GM21528 (cell line): Measurements from ENCODE around the gene CORO6.
A peak's percentile ranks its signal among the peaks of the same experiment; 100 is the strongest.

Experiments
- ATAC-seq: cut with Tn5 transposase; IDR thresholded peaks from one replicate; pipeline ENCODE4 v1.9.1; 2021; ENCODE audit warnings: mild to moderate bottlenecking, moderate library complexity; ENCODE audit not compliant: unreplicated experiment, low FRiP score

Gene CORO6

GRCh38 chr17:29640413-29640812 is 17.7 kb upstream of the CORO6 start:
- ATAC-seq = no peak

GRCh38 chr17:29633886-29634285 is 11.2 kb upstream of the CORO6 start:
- no peak for ATAC-seq

DNA sequence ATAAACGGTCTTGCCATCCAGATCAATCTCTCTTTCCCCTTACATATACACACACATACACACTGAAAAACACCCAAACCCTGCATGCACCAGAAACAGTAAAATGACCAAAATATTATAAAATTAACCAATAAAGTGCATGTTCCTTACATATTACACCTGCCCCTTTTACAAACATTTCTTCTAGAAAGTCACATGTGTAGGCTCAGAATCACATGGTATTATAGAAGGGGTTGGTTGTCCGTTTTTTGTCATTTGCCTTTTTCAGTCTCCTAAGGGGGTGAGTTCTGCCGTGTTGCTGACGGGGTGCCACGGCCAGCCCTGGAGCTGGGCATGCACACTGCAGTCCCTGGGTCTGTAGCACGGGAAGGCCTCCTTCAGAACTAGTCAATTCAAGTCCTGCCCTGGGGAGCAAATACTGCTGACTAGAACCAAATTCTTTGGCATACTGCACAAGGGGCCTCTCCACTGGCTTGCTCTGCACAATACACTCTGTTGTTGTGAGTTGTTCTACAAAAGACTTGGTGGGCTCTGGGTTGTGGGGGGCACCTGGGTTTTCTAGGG is 8.0 kb upstream of the CORO6 start:
- ATAC-seq = no peak

DNA sequence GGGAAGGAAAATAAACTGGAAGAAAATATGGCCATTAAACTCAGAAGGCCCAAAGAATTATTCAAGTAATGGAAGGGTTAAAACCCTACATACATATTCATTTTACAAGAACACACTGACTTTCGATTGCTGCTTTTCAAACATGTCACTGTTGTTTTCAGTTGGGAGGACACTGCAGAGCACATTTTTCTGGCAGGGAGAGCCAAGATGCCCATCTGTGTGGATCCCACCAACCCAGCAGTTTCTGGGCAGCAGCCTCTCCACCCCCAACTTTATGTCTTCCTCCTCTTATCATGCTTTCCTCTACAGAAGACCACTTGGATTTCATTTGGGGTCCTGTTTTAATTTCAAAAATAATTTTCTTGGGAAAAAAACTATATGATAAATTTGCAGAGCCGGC is 7.1 kb upstream of the CORO6 start:
- no peak for ATAC-seq

DNA sequence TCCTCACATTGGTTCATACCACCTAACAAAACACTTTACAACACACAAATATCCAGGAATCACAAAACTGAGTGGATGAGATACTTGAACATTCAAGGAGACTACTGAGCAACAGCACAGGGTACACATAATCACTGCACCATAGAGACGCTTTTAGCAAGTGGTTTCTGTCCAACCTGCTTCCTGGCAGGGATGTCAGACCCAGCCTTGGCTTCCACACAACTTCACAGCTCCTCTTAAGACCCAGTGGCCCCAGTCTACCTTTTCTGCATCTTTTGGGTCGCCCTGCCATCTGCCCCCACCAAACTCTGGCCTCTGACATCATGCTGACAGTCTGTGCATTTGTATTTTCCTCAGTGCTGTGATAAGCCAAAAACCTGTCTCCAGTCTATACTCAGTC is 5.9 kb upstream of the CORO6 start:
- no peak for ATAC-seq

- ATAC-seq = no peak
These were observed 5.2 kb upstream of the CORO6 start for GRCh38 chr17:29627951-29628350.

GRCh38 chr17:29625037-29625750 is 2.5 kb upstream of the CORO6 start:
- ATAC-seq = no peak

DNA sequence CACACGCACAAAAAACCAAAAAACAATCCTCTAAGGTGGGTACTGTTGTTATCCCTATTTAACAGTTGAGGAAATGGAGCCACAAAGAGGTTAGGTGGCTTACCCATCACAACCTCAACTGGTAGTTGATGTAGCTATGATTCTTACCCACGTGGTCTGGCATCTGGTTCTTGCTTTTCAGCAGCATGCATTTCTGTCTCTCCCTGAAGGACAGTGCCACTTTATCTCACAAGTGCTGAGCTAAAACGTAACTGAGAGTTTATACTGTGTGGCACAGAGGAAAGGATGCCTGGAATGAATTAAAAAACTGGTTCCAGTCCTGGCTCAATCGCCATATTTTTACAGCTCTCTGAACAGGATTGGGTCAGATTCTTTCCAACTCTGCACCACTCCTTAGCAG is 1.9 kb upstream of the CORO6 start:
- no peak for ATAC-seq

GRCh38 chr17:29623283-29623647 is 553 bp upstream of the CORO6 start:
- ATAC-seq = no peak

DNA sequence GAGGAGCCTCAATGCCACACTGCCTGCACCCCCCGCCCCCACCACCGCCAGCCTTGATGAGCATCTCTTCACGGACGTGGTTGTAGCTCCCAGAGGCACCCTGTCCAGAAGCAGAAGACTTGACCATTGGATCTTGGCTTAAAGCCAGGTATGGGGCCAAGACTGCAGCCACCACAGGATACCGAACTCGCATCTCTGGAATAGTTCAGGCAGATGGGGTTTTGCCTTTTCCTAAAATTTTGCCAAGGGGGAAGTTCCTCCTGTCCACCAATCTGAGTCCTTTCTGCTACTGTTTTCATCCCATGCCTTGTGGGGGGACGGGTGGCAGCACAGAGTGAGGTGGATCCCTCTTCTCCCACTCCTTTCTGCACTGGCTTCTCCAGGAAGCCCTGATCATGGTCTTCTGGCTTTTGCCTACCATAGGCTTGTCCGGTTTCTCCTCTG is 939 bp downstream of the CORO6 start:
- no peak for ATAC-seq

GRCh38 chr17:29620779-29621500 is 1.8 kb downstream of the CORO6 start:
- no peak for ATAC-seq

DNA sequence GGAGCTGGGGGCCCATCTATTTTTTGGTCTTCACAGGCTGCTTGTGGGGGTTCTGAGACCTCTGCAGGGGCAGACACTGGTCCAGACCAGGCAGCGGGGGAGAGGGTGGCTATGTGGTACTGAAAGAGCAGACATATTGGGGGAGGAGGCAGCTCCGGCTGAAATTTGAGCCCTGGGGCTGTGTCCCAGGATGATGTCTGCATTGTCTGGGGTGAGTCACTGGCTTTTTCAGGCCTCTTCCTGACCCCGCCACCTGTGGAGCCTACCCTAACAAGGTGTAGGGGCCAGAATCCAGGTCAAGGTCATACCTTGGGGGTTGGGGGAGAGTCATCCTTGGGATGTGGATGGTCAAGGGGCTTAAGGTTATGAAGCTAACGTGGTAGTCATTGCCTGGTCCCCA is 2.4 kb downstream of the CORO6 start:
- ATAC-seq = no peak

DNA sequence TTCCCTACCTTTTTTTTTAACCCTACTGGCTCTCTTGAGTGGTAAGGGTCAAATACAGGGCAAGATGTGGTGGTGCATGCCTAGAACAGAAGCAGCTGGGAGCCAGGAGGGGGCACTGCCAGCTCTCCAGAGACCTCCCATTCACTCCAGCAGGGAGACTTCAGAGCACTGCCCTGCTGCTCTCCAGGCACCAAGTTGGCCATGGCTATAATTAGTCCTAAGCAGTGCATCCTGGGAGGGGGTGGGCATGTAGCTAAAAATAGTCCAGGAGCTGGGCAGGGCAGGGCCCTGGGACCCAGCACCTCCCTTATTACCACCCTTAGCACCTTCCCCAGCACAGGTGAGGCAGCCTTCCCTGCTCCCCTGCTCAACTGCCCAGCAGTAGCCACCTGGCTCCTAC is 3.5 kb downstream of the CORO6 start:
- no peak for ATAC-seq

DNA sequence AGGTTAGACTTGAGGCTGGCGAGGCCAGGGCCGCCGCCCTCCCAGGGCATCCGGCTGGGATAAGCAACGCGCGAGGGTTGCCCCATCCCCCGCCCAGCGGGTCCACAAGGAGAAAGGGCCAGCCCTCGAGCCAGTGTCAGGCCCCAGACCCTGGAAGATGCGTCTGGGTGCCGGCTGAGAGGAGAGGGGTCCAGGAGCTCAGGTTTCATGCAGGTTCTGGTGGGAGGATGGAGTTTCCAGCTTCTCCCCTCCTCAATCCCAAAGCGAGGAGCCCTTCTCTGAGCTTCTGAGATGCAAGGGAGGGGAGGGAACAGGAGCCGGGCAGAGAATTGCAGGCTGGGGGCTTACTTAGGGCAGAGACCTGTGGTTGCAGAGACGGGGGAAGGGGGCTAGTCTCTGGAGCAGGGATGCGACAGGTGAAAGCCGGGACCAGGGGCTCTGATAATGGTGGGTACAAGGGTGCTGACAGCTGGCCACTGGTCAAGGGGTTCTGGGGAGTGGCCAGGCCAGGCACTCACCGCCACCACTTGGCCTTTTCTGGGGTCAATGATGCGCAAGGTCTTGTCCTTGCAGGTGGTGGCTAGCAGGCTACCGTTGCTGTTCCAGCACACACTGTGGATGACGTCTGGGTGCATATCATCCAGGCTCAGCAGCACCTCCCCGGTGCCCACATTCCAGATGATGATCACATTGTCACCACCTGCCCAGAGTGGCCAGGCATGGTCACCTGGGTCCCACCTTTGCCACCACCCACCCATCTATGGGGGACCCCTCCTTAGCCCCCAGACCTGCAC is 4.2 kb downstream of the CORO6 start:
- no peak for ATAC-seq

- no peak for ATAC-seq
These were observed 5.0 kb downstream of the CORO6 start for GRCh38 chr17:29617481-29618271.

DNA sequence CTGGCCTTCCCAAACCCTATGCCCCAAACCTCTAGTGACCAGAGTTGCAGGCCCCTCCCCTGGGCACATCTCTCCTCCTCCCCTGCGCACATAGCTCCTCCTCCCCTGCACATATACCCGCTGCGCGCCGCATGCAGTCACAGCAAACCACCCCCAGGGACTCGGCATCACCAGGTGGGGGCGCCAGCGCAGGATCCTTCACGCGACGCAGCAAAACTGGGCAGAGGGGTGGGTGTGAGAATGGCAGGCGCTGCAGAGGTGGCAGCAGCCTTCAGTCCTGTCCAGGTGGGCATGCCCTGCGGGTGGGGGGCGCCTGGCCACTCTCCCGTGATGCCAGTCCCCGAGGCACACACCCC is 5.6 kb downstream of the CORO6 start:
- no peak for ATAC-seq

- no peak for ATAC-seq
These were observed 6.2 kb downstream of the CORO6 start for GRCh38 chr17:29616300-29617048.

DNA sequence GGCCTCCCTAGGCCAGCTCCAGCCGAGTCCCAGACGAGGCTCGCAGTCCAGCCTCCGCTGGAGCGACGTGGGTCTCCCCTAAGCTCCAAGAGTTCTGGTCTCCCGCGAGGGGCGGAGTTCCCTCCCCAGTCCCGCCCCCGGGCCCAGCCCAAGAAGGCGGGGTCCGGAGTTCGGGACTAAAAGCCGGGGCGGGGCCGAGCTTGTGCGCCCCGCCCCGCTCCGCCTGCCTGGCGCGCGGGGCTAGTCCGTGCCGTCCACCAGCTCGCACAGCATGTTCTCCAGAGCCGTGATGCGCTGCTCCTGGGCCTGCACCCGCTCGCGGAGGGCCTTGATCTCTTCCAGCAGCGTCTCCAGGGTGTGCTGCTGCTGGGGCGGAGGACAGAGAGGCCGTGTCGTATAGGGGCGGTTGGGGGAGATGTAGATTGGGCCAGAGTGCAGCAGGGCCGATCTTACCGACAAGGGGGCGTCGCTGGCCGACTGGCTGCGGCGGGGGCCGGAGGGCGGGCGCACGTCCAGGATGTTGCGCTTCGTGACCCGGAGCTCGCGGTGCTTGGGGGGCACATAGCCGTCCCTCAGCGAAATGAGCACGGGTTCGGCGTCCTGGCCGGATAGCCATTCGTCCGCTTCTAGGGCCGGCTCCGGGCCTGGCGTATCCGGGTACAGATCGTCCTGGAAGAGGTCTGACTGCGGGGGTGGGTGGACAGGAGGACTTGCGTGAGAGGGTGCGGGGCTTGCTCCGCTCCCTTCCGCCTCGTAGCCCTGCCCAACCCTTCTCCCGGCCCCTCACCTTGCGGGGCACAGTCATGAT is 7.0 kb downstream of the CORO6 start:
- peak; percentile 41 for ATAC-seq

- ATAC-seq = no peak
These were observed 7.7 kb downstream of the CORO6 start for GRCh38 chr17:29615048-29615385.
